ENCODE data around the gene TSPEAR.

DNA sequence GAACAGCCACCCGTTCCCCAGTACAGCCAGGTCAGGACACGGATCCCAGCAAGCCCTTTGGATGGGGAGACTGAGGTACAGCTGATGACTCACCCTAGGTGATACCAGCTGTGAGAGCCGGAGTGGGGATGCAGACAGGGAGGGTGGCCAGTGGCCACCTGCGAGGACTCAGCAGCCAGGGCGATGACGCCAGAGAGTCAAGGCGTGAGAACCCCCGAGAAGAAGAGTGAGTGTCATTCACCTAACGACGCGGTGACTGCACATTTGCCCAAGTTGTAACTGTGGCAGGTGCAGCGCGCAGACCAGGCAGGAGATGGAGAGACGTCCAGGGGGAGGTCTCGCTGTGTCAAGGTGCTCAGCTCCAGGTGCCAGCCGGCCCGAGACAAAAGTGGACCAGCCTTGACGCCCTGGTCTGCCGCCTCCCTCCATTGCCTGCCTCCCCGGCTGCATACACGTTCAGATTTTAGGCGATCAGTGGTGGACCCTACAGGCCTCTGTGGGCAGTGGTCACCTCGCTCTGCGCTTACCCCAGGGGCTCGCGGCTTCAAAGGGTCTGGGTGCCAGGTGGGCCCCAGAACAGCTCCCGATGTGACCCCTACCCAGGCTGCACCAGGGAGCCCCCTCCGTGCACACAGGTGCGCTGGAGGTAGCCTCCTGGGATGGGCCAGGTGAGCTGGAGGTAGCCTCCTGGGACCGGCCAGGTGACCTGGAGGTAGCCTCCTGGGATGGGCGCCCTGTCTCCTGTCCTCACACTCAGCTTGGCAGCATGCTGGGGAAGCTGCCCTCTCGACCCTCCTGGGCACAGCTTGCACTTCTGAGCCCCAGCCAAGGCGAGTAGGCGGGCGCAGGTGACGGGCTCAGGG, 244.1 kb downstream of the TSPEAR start:
- TF ChIP-seq CTCF (IDR thresholded peaks at IDR 0.05) (no peak), POLR2A (IDR thresholded peaks at IDR 0.05) (no peak)

Measured in thyroid gland (tissue), 4 donors.